Fibroblast of gingiva (primary cell): ENCODE results near the gene CACNG4.

ENCODE experiments used
- DNase-seq: peaks from one replicate; pipeline ENCODE4 v3.0.0-alpha.2; 2011; ENCODE audit warnings: low read depth

Gene CACNG4

DNA sequence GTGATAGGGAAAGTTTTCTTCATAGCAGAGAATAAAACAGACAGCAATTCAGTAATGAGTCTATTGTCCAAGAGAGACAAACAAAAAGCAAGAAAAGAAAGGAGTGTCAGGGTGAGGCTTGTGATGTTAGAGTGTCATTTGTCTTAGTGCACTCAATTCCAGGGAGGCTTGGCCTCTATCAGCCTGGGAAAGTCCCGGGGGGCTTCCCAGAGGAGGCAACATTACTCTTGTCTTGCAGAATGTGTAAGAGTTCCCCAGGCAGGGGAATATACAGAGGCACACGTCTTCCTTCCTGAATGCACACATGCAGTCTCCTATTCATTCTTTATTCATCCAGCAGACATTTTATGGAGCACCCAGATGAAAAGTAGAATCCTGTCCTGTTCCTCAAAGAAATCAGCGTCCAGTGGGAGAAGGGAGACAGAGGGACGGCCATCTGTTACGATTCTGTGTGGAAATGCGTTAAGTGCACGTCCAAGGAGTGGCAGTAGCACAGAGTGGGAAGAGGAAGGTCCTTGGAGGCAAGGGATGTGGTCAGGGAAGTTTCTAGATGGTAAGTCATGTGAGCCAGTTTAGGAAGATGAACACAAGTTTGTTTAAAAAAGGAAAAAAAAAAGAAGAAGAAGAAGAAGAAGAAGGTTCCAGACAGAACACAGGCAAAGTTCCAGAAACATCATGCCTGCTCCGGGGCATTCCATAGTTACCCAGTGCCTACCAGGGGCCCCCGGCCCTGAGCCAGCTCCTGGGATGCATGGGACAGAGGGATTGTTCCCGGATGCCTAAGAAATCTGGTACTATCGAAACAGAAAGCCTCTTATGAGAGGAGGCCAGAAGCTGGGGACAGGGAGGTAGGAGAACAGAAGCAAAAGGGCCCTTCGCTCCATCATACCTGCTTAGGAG is 21.1 kb downstream of the CACNG4 start:
- no peak for DNase-seq

DNA sequence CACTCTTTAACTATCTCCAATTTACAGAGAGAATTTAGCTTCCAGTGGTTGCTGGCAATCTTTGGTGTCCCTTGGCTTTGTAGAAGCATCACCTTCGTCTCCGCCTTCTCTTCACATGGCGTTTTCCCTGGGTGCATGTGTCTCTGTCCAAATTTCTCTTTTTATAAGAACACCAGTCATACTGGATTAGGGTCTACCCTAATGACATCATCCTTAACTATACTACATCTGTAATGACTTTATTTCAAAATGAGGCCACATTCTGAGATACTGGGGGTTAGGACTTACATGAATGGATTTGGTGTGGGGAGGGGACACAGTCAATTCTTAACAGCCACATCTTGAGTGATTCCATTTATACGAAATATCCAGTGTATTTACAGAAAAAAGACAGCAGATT is 22.2 kb downstream of the CACNG4 start:
- no peak for DNase-seq

DNA sequence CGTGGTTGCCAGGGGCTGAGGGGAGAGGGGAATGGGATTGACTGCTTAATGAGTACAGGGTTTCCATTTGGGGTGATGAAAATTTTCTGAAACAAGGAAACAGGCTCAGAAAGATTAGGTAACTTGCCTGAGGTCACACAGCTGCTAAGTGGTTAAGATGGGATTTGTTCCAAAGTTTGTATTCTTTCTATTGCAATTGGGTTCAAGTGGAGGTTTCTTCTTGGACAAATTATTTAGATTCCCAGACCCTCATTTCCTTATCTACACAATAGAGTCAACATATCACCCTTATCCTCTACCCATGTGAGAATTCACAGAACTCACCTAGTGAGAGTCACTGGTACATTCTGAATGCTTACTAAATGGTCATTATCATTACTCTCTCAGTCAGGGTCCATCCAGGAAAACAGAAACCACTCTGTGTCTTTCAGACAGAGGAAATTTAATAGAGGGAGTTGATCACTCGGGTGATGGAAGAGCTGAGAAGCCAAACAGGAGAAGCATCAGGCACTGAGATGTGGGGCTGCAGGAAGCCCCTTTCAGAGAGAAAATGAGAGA is 22.6 kb downstream of the CACNG4 start:
- DNase-seq = no peak

DNA sequence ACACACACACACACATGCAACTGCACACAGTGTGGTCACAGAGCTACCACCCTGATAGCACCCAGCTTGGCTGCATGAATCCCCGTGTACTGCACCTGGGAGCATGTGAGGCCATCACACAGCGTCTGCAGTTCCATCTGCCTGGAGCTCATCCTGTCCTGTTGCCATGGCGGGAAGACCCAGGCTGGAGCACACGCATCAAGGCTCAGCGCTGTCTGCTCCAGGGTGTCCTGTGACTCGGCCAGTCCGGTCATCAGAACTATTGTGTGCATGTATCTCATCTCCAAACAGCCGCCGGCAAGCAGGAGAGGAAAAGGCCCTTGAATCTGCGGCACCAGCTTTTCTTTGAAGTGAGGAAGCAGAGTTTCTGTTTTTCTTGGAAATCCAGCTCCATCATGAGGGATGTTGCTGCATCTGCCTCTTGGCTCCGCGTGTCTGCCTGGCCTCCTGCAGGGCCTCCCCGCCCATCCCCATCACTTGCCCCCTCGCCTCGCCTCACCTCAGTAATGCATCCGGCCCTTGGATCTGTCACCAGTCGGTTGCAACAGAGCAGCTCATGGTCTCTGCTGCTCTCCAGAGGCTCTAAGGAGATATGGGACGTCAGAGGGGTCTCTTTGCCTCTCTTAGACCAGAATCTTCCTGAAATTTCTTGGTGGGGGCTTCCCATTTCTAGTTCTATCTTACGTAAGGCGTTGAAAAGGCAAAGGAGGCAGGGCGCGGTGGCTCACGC is 23.7 kb downstream of the CACNG4 start:
- DNase-seq = no peak

DNA sequence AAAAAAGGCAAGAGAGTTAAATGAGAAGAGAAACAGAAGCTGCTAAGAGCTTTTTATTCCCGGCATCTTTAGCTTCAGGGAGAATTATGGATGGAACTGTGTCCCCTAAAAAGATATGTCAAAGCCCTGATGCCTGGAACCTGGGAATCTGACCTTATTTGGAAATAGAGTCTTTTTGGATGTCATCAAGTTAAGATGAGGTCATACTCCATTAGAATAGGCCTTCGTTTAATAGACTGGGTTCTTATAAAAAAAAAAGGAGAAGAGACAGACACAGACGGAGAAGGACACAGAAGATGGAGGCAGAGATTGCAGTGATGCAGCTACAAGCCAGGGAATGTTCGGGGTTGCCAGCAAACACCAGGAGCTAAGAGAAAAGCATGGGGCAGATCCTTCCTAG is 24.6 kb downstream of the CACNG4 start:
- DNase-seq = no peak

DNA sequence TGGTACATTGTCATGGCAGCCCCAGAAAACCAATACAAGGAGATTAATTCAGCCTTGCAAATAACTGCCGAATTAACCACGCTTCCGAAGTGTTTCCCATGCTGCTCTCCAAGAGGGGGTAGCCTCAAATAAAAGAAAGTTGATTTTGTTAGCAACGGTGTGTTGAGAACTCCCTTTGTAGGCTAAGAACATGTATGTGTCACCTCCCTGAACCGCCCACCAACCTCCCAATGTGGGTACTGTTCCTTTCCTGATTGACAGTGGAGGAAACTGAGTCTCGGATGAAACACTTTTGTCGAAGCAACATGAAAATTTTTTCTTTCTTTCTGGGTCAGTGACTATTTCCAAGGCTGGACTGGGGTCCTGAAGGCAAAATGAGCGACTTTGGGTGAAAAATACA is 25.1 kb downstream of the CACNG4 start:
- no peak for DNase-seq

DNA sequence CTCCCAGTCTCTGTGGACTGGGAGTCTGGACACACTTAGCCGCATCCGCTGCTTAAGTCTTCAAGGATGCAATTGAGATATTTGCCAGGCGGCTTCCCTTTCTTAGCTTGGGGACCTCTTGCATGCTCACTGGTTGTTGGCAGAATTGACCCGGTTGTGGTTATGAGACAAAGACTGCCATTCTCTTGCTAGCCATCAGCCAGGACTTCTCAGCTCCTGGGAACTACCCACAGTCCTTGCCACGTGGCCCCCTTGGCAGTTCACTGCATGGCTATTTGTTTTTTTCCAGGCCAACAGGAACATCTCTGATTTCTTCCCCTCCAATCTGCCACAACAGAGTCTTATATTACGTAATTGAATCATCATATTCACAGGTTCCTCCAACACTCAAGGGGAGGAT is 25.5 kb downstream of the CACNG4 start:
- DNase-seq = no peak

DNA sequence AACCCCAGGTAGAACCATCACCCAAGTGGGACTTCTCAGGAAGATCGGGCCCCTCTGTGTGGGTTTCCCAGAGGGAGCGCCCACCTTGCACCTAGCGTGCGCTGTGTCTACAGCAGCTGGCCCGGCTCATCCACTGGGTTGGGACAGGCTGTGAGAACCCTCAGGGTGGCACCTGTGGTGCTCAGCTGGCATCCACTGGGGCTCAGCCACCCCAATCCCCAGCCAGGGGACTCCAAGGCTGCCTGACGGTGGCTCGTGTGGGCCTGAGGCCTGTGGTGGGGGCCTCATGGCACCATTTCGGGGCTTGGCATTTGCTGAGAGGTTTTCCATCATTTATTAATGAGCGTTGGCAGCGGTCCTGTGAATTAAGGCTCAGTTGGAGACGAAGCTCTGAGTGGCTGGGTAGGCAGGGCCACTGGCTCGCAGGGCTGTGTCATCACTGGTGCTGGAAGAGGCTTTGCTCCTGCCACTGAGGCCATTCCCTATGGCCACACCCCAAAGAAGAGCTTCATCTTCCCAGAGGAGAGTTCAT is 28.5 kb downstream of the CACNG4 start:
- DNase-seq = no peak

DNA sequence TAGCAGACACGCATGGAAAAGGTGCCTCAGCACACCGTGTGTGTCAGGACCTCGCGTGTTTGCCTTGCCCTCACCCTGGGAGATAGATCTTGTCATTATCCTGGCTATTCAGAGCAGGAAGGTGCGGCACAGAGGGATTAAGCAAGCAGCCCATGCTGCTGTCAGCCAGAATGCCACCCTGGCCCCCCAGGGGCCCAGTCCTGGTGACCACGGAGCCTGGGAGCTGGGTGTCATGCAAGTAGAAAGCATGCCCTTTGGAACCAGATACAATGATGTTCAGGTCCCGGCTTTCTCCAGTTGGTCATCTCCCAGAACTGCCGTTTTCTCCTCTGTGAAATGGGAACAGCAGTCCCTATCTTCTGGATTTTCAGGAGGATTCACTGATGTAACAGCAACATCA is 29.9 kb downstream of the CACNG4 start:
- DNase-seq = no peak

DNA sequence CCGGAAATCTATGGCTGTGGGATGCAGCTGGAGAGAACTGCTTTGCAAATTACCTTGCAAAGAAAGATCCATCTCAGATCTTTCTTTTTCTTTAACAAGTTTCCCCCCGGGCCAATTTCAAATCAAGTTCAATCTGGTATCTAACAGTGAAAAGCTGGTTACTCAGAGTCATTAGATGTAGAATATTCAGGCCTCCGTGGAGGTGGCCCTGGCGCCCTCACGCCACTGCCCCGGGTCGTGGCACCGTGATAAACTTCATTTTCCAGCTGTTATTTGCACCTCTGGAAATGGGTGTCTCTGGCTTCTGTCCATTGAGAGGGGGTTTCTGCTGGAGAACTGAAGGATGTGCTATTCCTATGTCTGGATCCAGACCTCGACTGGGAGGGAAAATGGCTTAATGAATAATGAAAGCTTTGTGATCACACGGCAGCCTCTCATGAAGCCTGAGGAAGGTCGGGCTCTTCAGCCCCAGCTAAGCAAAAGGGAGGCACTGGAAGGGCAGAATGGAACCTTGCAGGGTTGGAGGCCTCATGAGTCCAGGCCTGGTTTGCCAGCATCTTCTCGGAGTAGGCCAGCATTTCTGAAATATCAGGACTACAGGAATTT is 30.5 kb downstream of the CACNG4 start:
- no peak for DNase-seq

DNA sequence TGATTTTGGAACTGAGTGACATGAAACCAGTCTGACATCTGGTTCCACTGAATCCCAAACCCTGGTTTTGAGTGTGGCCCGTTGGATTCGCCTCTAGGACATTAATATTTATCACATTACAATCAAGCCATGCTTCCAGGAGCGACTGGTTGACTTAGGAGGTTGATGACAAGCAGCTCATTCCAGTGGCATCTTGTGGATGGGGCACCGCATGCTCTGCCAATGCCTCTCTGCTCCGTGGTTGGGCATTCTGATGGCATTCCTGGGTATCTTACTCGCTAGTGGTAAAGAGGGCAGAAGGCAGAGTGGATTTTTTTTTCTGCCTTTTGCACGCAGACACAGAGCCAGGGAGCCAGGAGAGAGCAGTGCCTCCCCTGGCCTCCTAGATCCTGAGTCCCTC is 31.4 kb downstream of the CACNG4 start:
- no peak for DNase-seq

DNA sequence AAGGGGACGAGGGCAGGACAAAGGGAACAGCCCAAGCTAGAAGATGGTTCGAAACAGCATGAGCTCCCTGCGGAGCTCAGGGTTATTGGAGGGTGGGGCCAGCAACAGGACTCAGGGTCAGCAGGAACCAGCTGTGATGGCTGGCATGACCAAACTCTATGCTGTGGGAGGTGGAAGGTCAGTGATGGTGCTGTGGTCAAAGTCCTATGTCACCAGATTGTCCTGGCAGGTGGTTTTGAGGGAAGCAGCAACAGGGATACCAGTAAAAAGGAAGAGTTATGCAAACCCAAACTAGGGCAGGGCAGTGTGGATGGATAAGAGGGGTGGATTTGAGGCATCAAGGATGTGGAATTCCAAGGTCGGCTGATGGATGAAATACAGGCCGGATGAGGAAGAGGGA is 32.4 kb downstream of the CACNG4 start:
- no peak for DNase-seq

DNA sequence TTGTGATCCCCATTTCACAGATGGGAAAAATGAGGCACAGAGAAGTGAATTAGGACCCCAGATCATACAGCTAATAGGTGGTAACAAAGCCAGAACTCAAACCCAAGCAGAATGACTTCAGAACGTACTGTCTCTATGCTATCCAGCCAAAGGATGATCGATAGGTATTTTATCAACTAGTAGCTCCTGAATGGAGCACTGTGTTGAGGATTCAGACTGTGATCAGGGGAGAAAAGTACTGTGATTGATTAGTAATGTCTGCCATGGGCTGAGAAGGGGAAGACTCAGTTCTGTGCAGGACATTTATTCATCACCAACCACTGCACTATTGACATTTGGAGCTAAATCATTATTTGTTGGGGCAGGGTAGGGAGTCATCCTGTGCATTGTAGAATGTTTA is 38.7 kb downstream of the CACNG4 start:
- DNase-seq = no peak

DNA sequence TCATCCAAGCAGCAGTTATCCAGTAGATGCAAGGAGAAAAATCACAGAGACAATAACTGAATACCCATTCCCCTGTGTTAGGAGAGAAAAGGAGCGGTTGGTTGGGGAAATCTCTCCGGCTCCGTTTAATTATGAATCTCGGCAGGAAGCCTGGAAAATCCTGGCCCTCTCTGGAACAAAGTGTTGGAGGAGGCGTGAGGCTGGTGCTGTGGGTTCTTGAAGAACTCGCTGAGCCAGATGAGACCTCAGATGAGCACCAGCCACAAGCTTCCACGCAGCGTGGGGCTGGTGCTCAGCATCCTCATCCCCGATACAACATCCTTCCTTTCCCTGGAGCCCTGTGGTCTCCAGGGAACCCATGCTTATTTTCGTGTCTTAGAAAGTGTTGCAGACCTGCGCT is 39.7 kb downstream of the CACNG4 start:
- DNase-seq = no peak

DNA sequence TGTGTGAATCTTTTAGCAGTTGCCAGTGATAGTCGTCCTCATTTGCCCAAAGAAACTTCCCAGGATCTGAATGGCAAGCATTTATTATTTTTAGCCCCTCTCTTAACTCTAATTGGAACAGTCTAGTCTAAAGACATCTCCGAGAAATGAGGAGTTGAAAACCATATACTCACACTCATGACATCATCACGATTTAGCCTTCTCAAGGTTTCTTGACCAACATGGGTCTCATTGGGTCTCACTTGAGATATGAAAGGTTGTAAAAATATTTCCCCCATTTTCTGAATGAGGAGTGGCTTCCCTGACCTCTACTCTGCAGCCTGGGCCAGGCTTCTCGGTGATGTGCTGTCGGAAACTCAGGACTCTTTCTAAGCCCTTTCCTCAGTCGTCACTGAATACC is 42.8 kb downstream of the CACNG4 start:
- no peak for DNase-seq

DNA sequence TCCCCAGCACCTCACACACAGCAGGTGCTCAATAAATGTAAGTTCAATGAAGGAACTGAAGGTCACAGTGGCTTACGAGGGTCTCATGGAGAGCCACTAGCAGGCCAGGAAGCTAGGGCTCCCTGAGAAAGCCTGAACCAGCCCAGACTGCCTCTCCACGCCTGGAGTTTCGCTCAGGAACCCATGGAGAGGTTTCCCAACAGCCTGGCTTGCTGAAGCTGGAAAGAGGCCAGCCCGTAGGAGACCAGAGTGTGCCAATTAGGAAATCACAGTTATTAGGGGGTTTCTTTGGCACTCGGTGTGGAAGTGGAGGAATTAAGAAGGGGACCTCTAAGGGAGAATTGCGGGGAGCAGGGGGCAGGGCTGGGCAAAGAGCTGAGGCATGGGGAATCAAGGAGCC is 43.6 kb downstream of the CACNG4 start:
- no peak for DNase-seq

DNA sequence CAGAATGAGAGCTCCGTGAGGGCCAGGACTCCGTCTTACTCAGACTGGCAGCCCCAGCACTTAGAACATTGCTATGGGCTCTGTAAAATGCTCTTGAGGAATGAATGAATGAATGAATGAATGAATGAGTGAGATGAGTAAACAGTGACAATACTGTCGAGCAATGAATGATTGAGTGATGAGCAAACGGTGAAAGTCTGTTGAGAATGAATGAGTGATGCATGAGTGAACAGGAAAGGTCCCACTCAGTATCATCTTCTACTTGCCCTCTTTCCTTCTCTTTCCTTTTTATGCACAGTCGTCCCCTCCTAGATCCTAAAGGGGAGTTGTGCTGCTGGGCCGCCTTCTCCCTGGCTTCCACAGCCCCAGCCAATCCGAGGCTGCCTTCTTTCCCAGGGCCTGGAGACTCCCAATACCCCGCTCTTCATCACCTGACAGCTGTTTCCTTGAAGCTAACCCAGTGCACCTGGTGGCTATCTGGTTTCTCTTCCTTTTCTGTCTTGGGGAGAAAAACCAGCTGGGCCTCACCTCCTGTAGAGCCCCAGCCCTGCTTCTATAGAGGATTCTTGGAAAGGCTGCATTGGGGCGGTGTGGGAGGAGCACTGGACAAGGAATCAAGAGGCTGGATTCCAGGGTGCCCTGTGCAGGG is 47.1 kb downstream of the CACNG4 start:
- no peak for DNase-seq

DNA sequence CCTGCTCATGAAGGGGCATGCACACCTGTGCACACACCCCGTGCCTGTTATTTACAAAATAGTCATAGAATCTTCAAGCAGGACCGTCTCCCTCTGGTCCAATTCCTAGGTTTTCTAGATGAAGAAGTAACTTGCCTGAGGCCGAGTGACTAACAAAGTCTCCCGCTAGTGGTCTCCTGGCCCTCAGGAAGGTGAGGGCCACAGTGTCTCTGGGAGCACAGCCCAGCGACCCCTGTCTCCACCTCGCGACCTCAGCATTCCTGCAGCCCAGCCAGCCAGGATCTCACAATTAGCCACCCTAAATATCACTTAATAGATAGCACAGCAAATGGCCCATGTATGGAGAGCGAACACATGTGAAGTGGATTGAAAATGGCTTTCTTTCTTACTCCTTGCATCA is 49.4 kb downstream of the CACNG4 start:
- no peak for DNase-seq

DNA sequence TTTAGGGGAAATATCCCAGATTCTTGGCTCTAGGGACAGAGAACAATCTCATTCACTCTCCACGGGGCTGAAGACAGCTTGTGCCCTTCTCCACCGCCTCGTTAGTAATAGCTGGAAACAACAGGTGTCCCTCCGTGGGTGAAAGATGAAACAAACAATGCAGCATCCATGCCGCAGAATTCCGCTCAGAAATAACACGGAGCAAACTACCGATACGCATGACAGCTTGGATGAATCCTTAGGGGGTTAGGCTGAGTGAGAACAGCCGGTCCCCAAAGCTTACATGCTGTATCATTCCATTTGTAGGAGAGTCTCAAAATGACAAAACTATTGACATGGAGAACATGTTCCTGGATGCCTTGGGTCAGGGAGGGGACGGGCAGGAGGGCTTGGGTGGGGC is 50.5 kb downstream of the CACNG4 start:
- no peak for DNase-seq

DNA sequence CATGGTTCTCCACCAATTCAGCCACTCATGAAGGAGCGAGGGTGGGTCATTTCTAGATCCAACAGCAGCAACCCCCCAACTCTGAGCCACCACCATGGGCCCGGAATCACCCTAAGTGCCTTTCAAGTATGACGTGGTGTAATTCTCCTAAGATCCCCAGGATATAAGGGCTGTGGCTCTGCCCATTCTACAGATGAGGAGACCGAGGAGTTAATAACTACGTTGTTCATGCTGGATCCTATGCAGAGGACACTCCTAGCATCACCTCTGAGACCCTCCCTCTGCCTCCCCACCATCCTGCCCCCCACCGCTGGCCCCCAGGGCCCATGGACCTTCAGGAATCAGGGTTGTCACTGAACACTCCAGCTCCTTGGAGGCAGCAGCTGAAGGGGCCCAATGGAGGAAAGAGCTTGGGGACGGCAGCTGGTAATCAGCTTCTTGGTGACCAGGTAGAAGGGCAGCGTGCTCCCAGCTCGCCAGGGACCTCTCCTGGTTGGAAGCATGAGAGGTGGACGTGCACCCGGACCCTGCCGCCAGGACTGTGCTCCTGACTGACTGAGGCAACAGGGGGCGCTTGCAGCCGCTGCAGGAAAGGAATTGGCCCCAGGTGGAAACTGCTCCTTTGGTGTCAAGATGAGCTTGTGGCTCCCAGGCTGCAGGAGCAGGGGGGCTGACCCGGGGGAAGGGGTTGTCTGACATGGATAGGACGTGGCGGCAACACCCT is 51.7 kb downstream of the CACNG4 start:
- no peak for DNase-seq

DNA sequence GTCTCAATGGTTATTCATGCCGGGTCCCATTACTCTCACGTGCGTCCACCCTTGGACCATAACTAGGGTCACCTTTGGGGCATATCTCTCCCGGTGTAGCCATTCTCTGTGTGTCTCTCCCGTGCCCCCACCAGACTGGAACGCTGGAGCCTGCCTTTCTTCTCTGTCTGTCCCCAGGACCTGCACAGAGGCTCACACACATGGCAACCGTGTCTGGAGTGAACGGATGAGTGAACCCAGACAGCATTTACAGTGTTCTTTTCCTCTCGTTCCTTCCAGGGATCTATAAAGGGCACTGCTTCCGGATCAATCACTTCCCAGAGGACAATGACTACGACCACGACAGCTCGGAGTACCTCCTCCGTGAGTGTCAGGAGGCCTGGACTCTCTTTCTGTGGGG is 53.4 kb downstream of the CACNG4 start:
- no peak for DNase-seq
